Stimulated activated CD8-positive, alpha-beta memory T cell treated with anti-CD3 and anti-CD28 coated beads, Interleukin-15, amount 100 ng/mL, for 1 hour (primary cell): ENCODE data around the gene FARP1.
"Not testable (repeated sequence)": the region's sequence is repeated elsewhere in the genome, so short reads cannot be mapped to it uniquely, and the experiment has no call there.

ENCODE experiments used
- DNase-seq: peaks from one replicate; pipeline ENCODE4 v3.0.0-alpha.2; 2020; ENCODE audit warnings: low read depth

FARP1 gene

DNA sequence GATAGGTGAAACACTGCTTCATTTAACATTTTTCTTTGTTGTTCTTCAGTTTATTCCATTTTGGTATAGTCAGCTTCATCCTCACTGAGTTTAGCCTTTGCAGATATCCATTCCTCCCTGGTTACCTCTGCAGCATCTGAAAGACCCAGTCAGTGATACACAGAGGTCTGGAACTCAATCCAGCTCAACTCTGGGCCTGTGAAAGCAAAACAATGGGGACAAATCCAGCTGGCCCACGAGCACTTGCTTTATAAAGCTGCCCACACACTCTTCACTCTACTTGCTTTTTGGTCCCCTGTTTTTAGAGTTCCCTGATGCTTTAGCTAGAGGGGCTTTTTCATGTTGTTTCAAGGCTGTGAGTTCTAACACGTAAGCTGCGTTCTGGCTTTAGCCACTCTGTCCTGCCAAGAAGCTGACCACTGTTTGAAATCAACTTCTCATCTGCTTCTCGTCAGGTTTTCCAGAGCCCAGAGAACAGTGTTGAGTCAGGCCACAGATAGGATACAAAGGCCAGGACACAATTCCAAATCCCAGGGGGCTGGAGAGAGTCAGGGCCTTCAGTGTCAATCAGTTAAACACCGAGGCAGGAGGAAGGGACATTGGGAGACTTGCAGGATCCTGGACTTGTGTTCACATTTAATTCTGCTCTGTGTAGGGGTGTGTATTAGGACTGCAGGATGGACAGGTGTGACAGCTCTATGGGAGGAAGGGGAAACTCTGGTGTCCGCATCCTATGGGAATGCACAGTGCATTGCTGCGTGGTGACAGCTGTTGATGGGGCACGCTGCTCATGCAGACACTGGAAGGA lies 117.7 kb downstream of the FARP1 start:
- DNase-seq = no peak

DNA sequence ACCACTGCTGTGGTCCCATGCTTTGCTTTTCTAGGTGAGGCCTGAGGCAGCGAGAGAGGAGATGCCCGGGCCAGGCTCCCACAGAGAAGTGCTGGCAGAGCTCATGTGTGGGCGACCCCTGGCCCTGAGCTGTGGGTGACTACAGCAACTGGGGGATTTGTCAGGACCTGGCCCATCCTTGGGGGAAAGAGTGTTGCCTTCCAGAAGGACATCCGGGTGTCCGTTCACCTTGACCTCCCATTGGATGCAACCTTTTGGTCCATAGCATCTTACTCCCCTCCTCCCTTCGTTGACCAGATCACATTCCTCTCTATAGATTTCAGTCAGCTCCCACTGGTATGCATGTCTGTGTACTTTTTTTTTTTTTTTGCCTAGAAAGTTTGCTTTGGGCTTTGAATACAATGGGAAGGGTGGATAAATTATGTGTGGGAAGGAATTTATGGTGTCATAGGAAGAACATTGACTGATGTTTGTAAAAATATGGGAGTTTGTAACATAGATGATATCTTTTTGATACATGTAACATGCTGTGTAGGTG lies 118.3 kb downstream of the FARP1 start:
- DNase-seq = no peak

DNA sequence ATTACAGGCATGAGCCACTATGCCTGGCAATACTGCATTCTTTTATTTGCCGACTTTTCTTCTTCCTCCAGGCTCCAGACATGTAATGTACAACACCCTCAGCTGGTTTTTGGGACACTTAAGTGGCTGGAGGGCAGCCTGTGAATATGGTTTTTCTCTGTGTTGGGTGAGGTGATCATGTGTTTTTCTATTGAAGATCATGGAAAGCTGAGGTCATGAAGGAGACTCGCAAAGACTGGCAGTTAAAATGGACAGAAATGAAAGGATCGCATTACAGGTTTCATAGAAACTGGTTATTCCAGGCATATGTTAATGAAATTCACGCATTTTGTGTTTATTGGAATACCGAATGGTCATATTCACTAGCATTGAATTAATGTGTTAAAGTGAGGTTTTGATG lies 119.4 kb downstream of the FARP1 start:
- DNase-seq = no peak

DNA sequence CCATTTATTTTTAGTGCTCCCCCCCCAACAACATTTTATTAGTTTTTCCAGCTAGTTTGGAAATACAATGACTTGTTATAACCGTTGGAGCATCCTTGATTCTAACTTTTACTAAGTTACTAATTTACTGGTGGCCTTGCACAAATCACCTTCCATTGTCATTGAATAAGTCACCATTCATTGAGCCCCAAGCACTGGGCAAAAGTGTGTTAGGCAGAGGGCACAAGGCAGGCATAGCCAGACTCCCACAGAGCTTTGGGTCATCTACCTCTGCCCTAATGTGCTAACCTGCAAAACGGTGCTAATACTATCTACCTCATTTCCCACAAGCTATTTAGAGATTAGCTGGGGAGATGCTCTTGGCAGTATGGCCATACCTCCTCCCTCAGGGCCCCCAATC lies 120.9 kb downstream of the FARP1 start:
- DNase-seq = no peak

DNA sequence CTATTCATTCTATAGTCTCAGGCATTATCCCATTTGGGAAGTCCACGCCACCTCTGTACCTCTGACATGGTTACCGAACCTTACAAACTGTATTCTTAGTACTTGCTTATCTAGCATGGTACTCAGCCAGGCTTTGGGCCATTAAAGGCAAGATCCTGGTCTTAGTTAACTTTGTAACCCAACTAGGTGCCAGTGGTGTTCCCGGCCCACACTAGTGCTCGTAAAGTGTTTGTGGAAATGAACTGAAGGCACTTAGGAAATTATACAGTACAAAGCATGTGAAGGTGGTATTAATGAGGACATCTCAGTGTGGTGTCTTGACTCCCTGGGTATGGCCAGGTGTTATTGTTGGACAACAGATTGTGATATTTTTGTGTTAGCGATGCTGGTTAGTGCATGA lies 122.0 kb downstream of the FARP1 start:
- no peak for DNase-seq

DNA sequence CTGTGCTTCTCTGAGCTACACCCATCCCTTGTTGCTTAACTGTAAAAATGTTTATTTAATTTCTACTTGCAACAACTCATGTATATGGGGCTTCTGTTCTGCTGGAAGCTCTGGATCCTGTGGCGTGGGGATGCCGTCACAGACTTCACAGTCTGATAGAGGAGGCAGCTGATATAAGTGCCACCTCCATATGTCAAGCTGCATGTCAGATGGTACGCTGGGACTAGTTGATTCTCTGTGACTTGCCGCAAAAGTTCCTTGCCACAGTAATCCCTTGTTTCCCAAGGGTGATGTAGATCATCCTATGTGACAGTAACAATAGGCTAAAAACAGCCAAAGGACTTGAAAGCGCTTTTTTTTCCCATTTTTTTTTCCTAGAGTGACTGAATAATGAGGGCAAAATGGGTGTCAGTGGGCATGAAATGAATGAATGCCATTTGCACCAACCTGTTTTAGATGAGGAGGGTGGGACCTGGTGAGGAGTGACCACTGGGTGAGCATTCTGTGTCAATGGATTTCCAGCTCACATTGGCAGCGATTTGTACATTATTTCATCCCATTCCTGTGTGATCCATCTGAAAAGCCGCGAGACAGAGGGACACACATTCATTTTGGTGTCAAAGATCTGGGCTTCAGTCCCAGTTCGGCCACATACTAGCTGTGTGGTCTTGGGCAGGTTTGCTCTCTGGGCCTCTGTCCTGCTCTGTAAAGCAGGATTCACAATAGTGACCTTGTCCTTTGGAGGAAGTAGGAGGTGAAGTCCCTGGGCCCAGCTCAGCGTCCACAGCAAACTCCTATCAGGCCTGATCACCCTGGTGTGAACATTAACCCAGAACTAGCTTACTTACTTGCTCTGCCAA lies 123.0 kb downstream of the FARP1 start:
- DNase-seq = no peak

DNA sequence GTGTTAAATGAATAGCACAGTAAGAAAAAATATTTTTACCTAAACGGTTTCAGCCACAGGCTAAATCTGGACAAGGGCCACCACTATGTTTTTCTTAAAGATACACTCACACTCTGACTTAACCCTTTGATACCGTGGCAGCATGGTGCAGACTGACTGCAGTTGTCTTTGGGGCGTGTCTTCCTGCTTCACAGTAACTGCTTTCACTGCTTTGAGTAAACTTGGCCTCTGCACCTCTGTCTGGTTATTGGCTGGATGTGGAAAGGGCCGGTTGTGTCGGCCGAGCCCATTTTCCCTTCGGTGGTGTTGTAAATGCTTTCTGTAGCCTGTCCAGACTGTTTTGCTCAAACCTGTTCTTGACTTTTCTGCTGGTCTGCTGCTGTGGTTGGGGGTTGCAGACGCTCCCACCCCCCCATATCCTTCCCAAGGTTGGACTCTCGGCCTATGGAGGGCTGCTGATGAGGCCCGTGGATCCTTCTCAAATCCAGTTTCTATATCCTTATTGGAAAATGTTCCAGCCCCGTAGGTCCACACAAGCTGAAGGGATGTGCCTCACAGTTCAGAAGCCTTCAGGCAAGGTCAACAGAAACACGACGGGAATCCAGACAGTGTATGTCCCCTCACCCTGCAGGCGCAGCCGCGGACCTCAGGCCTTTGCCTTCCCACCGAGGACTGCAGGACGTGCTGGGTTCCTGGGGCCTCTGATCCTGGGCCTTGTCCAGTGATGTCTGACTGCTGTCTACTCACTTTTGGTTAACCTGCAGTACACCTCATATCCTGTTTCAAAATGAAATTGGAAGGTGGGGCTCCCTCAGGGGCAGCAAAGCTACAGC lies 124.4 kb downstream of the FARP1 start:
- DNase-seq = no peak

DNA sequence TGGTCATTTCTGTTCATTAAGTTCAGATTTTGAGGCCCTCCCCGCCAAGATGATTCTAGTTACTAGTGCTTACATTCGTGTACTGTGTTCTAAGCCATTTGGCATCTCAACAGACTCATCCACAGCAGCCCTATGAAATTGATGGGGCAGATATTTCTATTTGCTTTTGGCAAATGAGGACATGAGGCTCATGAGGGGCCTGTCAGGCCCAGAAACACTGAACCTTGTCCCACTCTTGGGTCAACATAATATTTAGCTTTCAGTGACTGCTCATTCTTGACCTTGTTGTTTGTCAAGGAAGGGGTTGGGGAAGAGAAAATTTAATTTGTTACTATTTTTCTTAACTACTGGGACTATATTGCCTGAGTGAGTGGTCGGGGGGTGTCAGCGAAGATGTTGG lies 126.5 kb downstream of the FARP1 start:
- no peak for DNase-seq

DNA sequence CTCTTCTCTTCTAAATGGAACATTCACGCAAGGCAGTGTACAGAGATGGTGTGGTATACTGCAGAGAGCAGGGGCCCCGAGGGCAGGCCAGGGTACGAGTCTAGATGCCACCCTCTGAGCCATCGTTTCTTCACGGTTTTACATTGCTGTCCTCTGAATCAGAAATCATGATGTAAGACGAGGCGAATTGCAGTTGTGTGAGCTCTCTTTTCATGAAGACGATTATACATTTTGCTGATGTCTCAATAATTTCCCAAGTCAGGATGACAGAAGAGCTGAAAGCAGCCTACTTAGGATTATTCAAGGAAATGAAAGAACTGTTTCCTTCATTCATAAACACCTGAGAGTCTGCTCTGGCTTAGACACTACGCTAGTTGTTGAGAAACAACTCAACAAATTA lies 127.9 kb downstream of the FARP1 start:
- no peak for DNase-seq

DNA sequence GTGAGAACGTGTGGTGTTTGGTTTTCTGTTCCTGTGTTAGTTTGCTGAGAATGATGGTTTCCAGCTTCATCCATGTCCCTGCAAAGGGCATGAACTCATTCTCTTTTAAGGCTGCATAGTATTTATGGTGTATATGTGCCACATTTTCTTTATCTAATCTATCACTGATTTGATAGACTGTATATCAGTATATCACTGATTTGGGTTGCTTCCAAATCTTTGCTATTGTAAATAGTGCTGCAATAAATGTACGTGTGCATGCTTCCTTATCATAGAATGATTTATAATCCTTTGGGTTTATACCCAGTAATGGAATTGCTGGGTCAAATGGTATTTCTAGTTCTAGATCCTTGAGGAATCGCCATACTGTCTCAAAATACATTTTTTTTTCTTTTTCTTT lies 128.8 kb downstream of the FARP1 start:
- not testable (repeated sequence) for DNase-seq

DNA sequence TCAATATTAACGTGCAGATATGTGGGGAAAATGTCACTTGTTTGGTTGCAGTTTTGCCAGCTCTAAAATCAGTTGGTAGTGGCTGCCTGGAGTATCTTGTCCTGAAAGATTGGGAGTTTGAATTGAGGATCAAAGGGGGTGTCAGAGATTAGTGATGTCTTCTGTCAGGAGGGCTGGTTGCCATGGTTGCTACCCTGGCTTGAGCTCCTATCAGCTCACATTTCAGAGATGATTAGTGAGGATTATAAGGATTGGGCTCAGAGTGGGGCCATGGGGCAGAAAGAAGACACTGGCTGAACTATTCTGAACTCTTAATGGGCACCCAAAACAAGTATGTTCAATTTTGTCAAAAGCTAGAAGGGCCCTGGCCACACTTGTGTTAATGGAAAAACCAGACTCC lies 129.7 kb downstream of the FARP1 start:
- no peak for DNase-seq

DNA sequence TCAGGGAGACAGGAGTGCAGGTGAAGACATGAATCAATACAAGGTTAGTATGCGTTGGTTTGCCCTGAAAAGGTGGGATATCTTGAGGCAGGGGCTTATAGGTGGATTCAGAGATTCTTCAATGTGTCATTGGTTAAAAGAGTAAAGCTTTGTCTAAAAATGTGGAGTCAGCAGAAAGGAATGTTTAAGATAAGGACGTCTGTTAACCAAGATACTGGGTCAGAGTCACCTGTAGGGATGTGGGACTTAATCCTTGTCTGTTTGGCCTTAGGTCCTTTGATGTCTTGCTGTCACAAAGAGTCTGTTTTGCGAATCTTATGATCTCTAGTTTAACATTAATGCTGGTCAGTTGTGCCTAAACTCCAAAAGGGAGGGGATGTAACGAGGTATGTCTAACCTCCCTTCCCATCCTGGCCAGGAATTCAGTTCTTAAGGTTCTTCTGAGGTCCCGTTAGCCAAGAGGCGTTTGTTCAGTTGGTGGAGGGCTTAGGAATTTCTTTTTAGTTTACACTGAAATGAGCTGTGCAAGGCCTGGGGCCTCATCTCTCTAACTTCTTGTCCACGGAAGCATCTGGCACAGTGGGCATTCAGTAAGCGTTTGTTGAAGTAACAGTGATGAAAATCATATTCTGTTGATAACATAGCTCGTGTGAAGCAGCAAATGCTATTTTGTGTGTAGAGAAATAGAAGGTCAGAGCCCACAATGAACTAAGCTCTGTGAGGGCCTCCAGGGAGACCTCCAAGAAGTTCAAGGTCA lies 130.4 kb downstream of the FARP1 start:
- DNase-seq = no peak

DNA sequence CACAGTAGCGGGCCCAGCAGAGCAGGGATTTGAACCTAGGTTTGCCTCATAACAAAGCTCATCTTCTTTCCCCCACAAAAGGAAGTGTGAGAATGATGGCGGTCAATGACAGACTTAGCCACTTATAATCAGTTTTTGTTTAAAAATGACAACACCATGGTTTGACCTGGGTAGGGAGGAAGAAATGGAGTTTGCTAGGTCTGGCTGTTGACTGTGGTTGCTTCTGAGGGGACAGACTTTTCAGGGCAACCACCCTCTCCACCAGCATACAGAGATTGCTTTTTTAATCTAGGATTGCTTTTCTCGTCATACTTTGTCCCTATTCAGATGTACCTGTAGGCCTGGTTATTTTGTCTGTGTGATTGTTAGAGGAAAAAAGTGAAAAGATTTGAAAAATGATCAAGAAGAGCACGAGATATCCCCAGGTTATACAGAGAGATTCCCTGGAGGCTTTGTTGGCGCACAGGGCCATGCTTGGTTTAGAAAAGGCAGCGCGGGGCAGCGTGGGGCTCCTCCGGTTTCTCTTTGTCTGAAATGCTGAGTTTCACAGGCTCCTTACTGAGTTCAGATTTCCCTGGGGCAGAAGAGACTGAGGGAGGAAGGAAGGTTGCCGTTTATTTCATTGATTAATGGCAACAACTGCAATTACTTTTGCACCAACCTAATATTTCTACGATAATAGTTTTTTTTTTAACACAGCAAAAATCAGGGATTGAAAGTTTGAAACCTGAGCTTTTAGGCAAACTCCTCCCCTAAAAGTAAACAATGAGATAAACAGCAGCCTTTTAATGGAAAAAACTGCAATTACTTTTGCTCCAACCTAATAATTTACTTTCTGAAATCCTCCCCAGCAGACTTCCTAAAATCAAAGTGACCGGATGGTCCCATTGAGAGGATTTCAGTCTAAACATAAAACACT lies 131.2 kb downstream of the FARP1 start:
- no peak for DNase-seq

DNA sequence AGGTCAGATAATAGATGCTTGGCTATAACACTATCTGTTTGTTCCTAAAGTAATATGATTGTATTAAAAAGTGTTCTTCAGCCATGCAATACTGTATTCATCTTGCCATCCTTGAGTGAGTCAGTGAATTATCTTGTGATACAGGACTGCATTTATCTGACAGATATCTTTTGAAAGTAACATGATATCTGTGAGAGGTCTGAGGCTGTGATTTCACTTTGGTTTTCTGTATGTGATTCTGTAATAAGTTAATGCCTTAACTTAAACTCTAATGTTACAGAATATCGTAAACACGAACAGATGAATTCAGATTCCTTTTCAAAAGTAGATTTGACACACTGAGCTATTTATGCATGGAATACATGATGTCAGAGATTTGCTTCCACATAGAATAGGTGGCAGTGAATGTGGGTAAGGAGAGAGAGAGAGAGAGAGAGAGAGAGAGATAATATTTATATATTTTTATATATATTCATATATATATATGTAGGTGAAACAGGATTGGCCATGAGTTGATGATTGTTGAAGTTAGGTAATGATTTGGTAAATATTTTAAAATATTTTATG lies 132.1 kb downstream of the FARP1 start:
- no peak for DNase-seq

DNA sequence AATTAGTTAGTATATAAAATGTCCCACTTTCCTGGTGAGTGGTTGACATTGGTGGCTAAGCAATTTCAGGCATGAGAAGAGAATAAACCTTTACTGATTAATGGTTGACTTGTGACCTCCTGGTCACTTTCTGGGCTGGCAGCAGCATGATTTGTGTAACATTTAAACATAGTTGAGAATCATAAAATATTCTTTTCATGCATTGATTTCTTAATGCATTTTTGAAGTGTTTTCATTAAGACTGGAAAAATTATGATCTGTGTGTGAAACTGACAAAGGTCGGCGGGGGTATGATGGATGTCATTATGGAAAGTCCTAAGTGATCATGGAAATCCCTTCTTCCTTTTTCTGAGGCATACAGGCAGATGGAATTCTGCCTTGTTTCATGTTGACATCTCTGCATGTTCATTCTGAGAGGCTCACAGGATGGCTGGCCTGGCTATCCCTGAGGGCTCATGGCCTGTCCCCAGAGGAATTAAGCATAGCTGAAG lies 132.8 kb downstream of the FARP1 start:
- DNase-seq = no peak

DNA sequence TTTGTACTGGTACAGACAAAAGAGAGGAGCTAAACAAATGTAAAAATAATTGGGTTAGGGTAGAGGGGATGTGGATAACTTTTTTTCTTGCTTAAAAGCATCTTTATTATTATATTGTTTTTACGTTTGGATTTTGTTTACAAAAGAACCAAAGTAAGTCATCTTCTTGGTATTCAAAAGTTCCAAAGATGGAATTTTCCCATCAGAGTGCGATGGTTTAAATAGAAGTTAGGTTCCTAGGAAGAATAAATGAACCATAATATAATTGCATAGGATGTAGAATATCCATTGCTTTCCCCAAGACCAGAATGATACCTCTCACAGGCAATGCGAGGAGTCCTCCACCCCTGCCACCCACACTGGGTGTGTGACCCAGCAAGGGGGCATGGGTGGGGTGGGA lies 133.6 kb downstream of the FARP1 start:
- DNase-seq = no peak

DNA sequence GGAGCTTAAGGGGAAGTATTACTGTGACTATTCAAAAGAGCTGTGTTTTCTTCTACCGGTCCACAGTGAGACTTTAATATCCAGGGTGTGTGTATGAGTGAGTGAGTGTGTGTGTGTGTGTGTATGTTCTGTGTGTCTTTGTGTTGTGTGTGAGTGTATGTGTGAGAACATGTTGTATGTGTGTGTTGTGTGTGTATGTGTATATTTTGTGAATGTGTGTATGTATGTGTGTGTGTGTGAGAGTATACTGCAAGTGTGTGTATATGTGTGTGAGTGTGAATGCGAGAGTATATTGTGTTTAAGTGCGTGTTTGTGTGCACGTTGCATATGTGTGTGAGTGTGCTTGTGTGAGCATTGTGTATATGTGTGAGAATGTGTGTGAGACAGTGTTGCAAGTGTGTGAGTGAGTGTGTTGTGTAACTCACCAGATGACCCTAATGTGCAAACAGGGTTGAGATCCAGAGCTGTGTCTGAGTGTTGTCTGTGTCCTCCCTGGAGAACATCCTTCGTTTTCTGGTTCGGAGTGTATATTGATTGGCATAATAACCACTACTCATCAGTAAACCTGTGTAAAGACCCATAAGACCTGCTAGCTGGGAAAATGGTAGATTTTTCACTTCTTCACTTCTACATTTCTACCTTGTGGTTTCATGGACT lies 135.3 kb downstream of the FARP1 start:
- no peak for DNase-seq

DNA sequence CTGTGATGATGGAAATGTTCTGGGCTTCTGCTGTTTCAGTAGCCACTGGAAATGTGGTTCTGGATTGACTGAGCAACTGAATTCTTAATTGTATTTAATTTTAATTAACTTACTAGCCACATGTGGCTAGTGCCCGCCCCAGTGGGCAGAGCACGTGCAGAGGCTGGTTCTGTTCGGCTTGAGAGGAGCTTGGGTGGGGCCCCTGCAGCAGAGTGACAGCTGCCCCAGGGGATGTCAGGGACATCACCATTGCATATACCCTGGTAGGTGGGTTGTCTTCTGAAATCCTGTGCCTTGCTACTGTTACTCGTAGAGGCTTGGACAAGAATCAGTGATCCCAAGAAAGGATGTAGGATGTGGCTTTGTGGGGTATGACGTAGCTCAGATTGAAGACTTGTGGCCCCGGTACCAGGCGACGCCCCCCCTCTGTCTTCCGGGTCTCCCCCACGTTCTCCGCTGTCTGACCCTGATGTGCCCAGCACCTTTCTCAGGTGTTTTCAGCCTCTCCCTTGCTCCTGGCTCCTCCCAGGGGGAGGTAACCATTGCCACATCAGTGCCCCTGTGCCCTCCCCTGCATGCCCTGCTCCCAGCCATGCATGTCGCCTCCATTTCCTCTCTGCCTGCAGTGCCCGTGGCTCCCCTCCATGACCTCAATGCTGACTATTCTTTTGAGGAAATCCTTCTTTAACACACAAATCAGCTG lies 136.7 kb downstream of the FARP1 start:
- no peak for DNase-seq

DNA sequence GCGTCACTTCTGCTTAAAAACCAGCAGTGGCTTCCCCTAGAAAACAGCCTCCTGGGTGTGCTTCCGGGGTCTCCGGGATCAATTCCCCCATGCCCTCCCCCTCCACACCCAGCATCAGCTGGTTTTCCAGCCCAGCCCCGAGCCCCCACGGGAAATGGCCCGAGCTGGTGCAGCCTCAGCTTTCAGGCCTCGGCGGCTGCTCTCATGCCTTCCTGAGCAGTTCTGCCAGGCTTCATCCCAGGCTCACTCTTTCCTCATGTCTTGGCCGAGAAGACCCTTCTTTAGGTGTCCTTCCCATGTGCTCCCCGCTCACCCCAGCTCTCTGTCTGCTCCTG lies 137.2 kb downstream of the FARP1 start:
- DNase-seq = no peak
